ENCODE results near the gene WBP2NL.

WBP2NL gene

DNA sequence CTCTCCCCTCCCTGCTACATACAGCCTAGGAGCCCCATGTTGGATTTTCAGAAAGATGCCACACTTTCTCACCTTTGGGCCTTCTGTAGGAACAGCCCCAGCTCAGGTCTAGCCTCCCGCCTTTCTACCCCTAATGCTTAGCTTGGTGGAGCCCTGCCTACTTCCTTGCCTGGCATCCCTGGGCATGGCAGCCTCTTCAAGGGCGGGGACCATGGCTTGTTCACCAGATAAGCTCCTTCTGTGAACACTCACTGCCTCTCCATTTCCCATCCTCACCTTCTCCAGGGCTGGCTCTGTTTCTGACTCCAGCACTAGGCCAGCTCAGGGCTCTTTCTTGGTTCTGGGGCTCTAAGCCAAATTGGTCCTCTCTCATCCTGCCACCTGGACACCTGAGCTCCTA lies 28.0 kb upstream of the WBP2NL start:
- Histone ChIP-seq H3K79me1 (ENCODE audit: low read length) (no peaks in the 10 kb centered on the region), H4K12ac (ENCODE audit: low read depth, low read length) (no peak overlapping the region), H2BK12ac (ENCODE audit: low read length) (no peak overlapping the region), H2AFZ (ENCODE audit: insufficient read depth, low read length, poor library complexity) (no peak overlapping the region), H3K14ac (ENCODE audit: low read length) (no peak overlapping the region), H3K23ac (ENCODE audit: low read length) (no peak overlapping the region), H4K91ac (ENCODE audit: low read depth, low read length) (no peak overlapping the region), H3K9ac (ENCODE audit: low read length) (no peak overlapping the region), H3K79me2 (ENCODE audit: control insufficient read depth, insufficient read depth, low read length, poor library complexity) (no peaks in the 10 kb centered on the region), H2BK120ac (ENCODE audit: insufficient read depth, low read length, poor library complexity) (no peak overlapping the region), H3K4me3 (ENCODE audit: low read depth, low read length) (no peak overlapping the region), H3K4me2 (ENCODE audit: low read length) (no peak overlapping the region), H2BK5ac (ENCODE audit: low read depth, low read length, poor library complexity) (no peak overlapping the region), H4K8ac (ENCODE audit: low read depth, low read length) (no peak overlapping the region), H3K27ac (ENCODE audit: low read depth, low read length) (no peak overlapping the region), H3K9me3 (ENCODE audit: insufficient read depth, low read depth, low read length) (peaks cover under 1% of the 10 kb centered on the region), H3K18ac (ENCODE audit: low read length) (no peak overlapping the region), H3K4me1 (ENCODE audit: control insufficient read depth in 1 of 2, insufficient read depth in 2 of 2, low read length in 2 of 2) (no peaks in the 10 kb centered on the region), H2AK5ac (ENCODE audit: low read length) (no peak overlapping the region), H3K4ac (ENCODE audit: low read depth, low read length) (no peak overlapping the region), H3K27me3 (ENCODE audit: insufficient read depth, low read length) (peaks cover 5% of the 10 kb centered on the region), H3K36me3 (ENCODE audit: control insufficient read depth in 1 of 2, insufficient read depth in 2 of 2, low read length in 2 of 2) (no peaks in the 10 kb centered on the region)
- no CpG with 5 or more reads among the region's 2 CpGs for WGBS (ENCODE audit: extremely low coverage, insufficient coverage, insufficient read length)
- DNase-seq: no peak

DNA sequence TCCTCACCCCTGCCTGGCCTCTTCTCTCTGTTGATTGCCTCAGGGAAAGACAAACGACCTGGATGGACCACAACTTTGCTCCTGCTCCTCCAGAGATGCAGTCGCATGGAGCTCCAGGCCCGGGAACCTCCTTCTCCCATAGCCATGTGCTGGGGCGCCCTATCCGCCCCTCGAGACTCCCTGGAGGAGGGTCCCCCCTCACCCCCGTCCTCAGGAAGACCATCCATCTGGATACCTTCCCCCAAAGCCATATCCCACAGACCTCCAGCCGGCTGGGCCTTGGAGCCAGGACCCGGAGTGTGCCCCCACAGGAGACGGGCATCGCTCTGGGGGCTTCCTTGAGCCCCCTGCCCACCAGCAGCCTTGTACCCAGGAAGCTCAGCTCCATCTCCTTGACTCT lies 27.2 kb upstream of the WBP2NL start:
- no CpG with 5 or more reads among the region's 11 CpGs for whole genome bisulfite sequencing (ENCODE audit: extremely low coverage, insufficient coverage, insufficient read length)
- H3K79me1 ChIP-seq (ENCODE audit: low read length): no peaks in the 10 kb centered on the region

DNA sequence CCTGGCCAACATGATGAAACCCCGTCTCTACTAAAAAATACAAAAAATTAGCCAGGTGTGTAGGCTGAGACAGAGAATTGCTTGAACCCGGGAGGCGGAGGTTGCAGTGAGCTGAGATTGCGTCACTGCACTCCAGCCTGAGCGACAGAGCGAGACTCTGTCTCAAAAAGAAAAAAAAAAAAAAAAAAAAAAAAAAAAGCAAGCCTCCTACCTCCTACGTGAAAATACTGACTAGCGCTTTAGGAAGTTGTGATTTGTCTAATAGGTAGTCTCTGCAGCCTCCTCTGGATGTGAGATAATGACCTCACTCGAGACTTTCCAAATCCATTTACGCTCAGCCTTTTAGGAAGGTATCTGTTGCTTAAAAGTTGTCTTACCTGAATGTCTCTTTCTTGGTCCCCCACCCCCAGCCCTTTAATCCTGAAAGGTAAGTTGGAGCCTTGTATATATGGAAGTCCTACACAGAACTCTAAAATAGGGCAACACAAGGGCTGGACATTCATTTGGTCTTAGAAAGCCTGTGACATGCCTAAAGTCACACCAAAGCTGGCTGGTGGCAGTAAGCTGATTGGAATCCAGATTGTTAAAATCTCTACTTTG lies 23.8 kb upstream of the WBP2NL start:
- WGBS (ENCODE audit: extremely low coverage, insufficient coverage, insufficient read length): no CpG with 5 or more reads among the region's 10 CpGs
- H3K4me3 ChIP-seq (ENCODE audit: low read depth, low read length): no peak overlapping the region
- H3K4me2 ChIP-seq (ENCODE audit: low read length): no peak overlapping the region

More for the DNA sequence above, 27.2 kb upstream of the WBP2NL start:
- Histone ChIP-seq H3K36me3 (ENCODE audit: control insufficient read depth in 1 of 2, insufficient read depth in 2 of 2, low read length in 2 of 2) (no peaks in the 10 kb centered on the region), H3K79me2 (ENCODE audit: control insufficient read depth, insufficient read depth, low read length, poor library complexity) (no peaks in the 10 kb centered on the region), H2BK12ac (ENCODE audit: low read length) (no peak overlapping the region), H3K23ac (ENCODE audit: low read length) (no peak overlapping the region), H4K91ac (ENCODE audit: low read depth, low read length) (no peak overlapping the region), H3K9me3 (ENCODE audit: insufficient read depth, low read depth, low read length) (peaks cover 4% of the 10 kb centered on the region), H3K14ac (ENCODE audit: low read length) (no peak overlapping the region), H3K27ac (ENCODE audit: low read depth, low read length) (no peak overlapping the region), H3K18ac (ENCODE audit: low read length) (no peak overlapping the region), H2BK5ac (ENCODE audit: low read depth, low read length, poor library complexity) (no peak overlapping the region), H3K4me2 (ENCODE audit: low read length) (no peak overlapping the region), H4K12ac (ENCODE audit: low read depth, low read length) (no peak overlapping the region), H3K4me3 (ENCODE audit: low read depth, low read length) (no peak overlapping the region), H2AK5ac (ENCODE audit: low read length) (no peak overlapping the region), H4K8ac (ENCODE audit: low read depth, low read length) (no peak overlapping the region), H3K27me3 (ENCODE audit: insufficient read depth, low read length) (peaks cover 13% of the 10 kb centered on the region), H3K4me1 (ENCODE audit: control insufficient read depth in 1 of 2, insufficient read depth in 2 of 2, low read length in 2 of 2) (peaks cover 0 to 4% of the 10 kb centered on the region in 2 experiments), H3K9ac (ENCODE audit: low read length) (no peak overlapping the region), H2BK120ac (ENCODE audit: insufficient read depth, low read length, poor library complexity) (no peak overlapping the region), H3K4ac (ENCODE audit: low read depth, low read length) (no peak overlapping the region), H2AFZ (ENCODE audit: insufficient read depth, low read length, poor library complexity) (no peak overlapping the region)
- no peak for DNase-seq

DNA sequence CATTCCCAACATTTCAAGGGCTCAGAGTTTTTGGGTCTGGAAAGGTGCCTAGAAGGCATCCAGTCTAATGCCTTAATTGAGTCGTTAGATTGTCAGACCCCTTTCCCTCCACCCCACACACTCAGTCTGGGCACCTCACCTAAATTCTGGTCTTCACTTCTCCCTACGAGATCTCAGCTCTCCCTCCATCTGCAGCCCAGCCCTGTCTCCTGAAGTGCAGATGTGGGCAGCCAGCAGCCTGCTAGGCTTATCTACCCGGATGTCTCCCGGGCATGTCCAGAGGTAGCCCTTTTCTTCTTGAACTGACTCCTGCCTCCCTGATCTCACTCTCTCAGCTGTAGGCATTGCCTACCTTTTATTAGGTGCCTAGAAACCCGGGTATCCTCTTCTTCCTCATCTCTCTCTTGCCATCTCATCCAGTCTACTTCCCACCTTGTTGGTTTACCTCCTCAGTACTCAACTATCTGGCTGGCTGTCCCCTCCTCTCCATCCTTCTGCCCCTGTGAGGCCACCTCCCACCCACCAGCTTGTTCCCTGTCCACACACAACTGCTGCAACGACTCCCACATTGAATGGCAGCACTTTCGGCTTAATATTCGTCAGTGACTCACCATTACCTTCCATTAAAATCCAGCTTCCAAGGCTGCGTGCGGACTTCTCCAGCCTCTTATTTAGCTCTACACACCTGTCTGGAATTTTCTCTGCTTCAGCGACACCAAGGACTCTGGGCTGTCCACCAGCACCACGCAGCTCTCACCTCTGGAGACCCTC lies 23.1 kb upstream of the WBP2NL start:
- no peak overlapping the region for H3K4me2 ChIP-seq (ENCODE audit: low read length)
- no CpG with 5 or more reads among the region's 12 CpGs for WGBS (ENCODE audit: extremely low coverage, insufficient coverage, insufficient read length)
- H3K79me2 ChIP-seq (ENCODE audit: control insufficient read depth, insufficient read depth, low read length, poor library complexity): no peaks in the 10 kb centered on the region
- H2AFZ ChIP-seq (ENCODE audit: insufficient read depth, low read length, poor library complexity): no peak overlapping the region
- no peak overlapping the region for H3K14ac ChIP-seq (ENCODE audit: low read length)
- peak; percentile 86 to 88 for DNase-seq
- no peak overlapping the region for H3K4ac ChIP-seq (ENCODE audit: low read depth, low read length)
- H3K79me1 ChIP-seq (ENCODE audit: low read length): no peaks in the 10 kb centered on the region
- no peak overlapping the region for H2BK12ac ChIP-seq (ENCODE audit: low read length)
- H3K18ac ChIP-seq (ENCODE audit: low read length): no peak overlapping the region
- no peaks in the 10 kb centered on the region for H3K36me3 ChIP-seq (ENCODE audit: control insufficient read depth in 1 of 2, insufficient read depth in 2 of 2, low read length in 2 of 2)
- no peak overlapping the region for H3K27ac ChIP-seq (ENCODE audit: low read depth, low read length)
- H3K4me3 ChIP-seq (ENCODE audit: low read depth, low read length): no peak overlapping the region
- H4K91ac ChIP-seq (ENCODE audit: low read depth, low read length): no peak overlapping the region
- H2BK120ac ChIP-seq (ENCODE audit: insufficient read depth, low read length, poor library complexity): no peak overlapping the region
- no peak overlapping the region for H4K12ac ChIP-seq (ENCODE audit: low read depth, low read length)
- no peak overlapping the region for H2BK5ac ChIP-seq (ENCODE audit: low read depth, low read length, poor library complexity)
- no peak overlapping the region for H4K8ac ChIP-seq (ENCODE audit: low read depth, low read length)
- no peak overlapping the region for H2AK5ac ChIP-seq (ENCODE audit: low read length)
- H3K27me3 ChIP-seq (ENCODE audit: insufficient read depth, low read length): peaks cover 30% of the 10 kb centered on the region
- H3K9me3 ChIP-seq (ENCODE audit: insufficient read depth, low read depth, low read length): peaks cover 8% of the 10 kb centered on the region
- H3K23ac ChIP-seq (ENCODE audit: low read length): no peak overlapping the region
- peaks cover 0 to 8% of the 10 kb centered on the region in 2 experiments for H3K4me1 ChIP-seq (ENCODE audit: control insufficient read depth in 1 of 2, insufficient read depth in 2 of 2, low read length in 2 of 2)
- no peak overlapping the region for H3K9ac ChIP-seq (ENCODE audit: low read length)

More for the DNA sequence above, 23.8 kb upstream of the WBP2NL start:
- H2BK5ac ChIP-seq (ENCODE audit: low read depth, low read length, poor library complexity): no peak overlapping the region
- H3K36me3 ChIP-seq (ENCODE audit: control insufficient read depth in 1 of 2, insufficient read depth in 2 of 2, low read length in 2 of 2): no peaks in the 10 kb centered on the region
- H3K9me3 ChIP-seq (ENCODE audit: insufficient read depth, low read depth, low read length): peaks cover 8% of the 10 kb centered on the region
- H4K12ac ChIP-seq (ENCODE audit: low read depth, low read length): no peak overlapping the region
- H3K27me3 ChIP-seq (ENCODE audit: insufficient read depth, low read length): peaks cover 30% of the 10 kb centered on the region
- no peak overlapping the region for H2AK5ac ChIP-seq (ENCODE audit: low read length)
- H4K8ac ChIP-seq (ENCODE audit: low read depth, low read length): no peak overlapping the region
- no peak overlapping the region for H3K14ac ChIP-seq (ENCODE audit: low read length)
- DNase-seq: peak; percentile 84 to 91
- H3K4me1 ChIP-seq (ENCODE audit: control insufficient read depth in 1 of 2, insufficient read depth in 2 of 2, low read length in 2 of 2): peaks cover 0 to 8% of the 10 kb centered on the region in 2 experiments
- H4K91ac ChIP-seq (ENCODE audit: low read depth, low read length): no peak overlapping the region
- H3K79me1 ChIP-seq (ENCODE audit: low read length): no peaks in the 10 kb centered on the region
- H3K27ac ChIP-seq (ENCODE audit: low read depth, low read length): no peak overlapping the region
- no peak overlapping the region for H2BK12ac ChIP-seq (ENCODE audit: low read length)
- H3K9ac ChIP-seq (ENCODE audit: low read length): no peak overlapping the region
- H3K4ac ChIP-seq (ENCODE audit: low read depth, low read length): no peak overlapping the region
- no peak overlapping the region for H3K23ac ChIP-seq (ENCODE audit: low read length)
- no peak overlapping the region for H2BK120ac ChIP-seq (ENCODE audit: insufficient read depth, low read length, poor library complexity)
- H2AFZ ChIP-seq (ENCODE audit: insufficient read depth, low read length, poor library complexity): no peak overlapping the region
- no peaks in the 10 kb centered on the region for H3K79me2 ChIP-seq (ENCODE audit: control insufficient read depth, insufficient read depth, low read length, poor library complexity)
- H3K18ac ChIP-seq (ENCODE audit: low read length): no peak overlapping the region

Measured in trophoblast cell (in vitro differentiated cells and primary cell).